SK-N-SH (cell line): Measurements from ENCODE around the gene SLC51A. TPM values are rescaled to one million over a fixed set of nuclear protein-coding genes. Genes with fewer than 3 reads are reported as not detected.

Experiments used
- CTCF ChIA-PET: fragments of 300-600, 350-600 bp; formaldehyde crosslinking; extraction: SDS; loops from one replicate; lab custom pipeline; 2021; lab: Yijun Ruan, JAX
- POLR2A ChIA-PET: fragments of 350-600 bp; sonication (Branson Sonifier 250); formaldehyde crosslinking; extraction: SDS; loops from one replicate; lab custom pipeline; 2020; ENCODE audit warnings: antibody characterized with exemption, inconsistent platforms; lab: Yijun Ruan, JAX
- DNase-seq: peaks from one replicate; pipeline ENCODE4 v3.0.0; 2012
- H2AFZ ChIP-seq: fragments of 200-600 bp; sonication (generic); 2 replicates; pipeline ENCODE4 v1.8.1; 2016; ENCODE audit warnings: antibody characterized with exemption, mild to moderate bottlenecking, low read depth
- H3F3A ChIP-seq: fragments of 200-600 bp; sonication (generic); replicated peaks from 2 replicates; pipeline ENCODE3; 2016; ENCODE audit warnings: antibody characterized with exemption, mild to moderate bottlenecking; ENCODE audit not compliant: insufficient read depth
- H3K27ac ChIP-seq, 2 experiments: fragments of 200-500 bp in 1 of 2; fragments of 200-600 bp in 1 of 2; sonication (Bioruptor generic) in 1 of 2; sonication (generic), shearing (Covaris generic) in 1 of 2; 2 replicates each; pipeline versions ENCODE4 v1.5.1 to v1.6.1; 2014 to 2016; ENCODE audit warnings: low read depth in 2 of 2, inconsistent platforms in 1 of 2, low read length in 1 of 2, mild to moderate bottlenecking in 1 of 2, mixed read lengths in 1 of 2
- H3K27me3 ChIP-seq: fragments of 200-600 bp; sonication (generic), shearing (Covaris generic); 2 replicates; pipeline ENCODE4 v1.6.1; 2016; ENCODE audit warnings: mixed run types; ENCODE audit not compliant: insufficient read depth
- H3K36me3 ChIP-seq, 2 experiments: fragments of 200-500 bp in 1 of 2; fragments of 200-600 bp in 1 of 2; sonication (Bioruptor generic) in 1 of 2; sonication (generic) in 1 of 2; replicated peaks in 1 of 2; 2 replicates each; pipeline versions ENCODE3 to v1.5.1; 2014 to 2016; ENCODE audit warnings: low read length in 1 of 2, mild to moderate bottlenecking in 1 of 2; ENCODE audit not compliant: insufficient read depth in 2 of 2, control insufficient read depth in 1 of 2
- H3K4me1 ChIP-seq, 2 experiments: fragments of 200-500 bp in 1 of 2; fragments of 200-600 bp in 1 of 2; sonication (Bioruptor generic) in 1 of 2; sonication (generic), shearing (Covaris generic) in 1 of 2; 2 replicates each; pipeline versions ENCODE4 v1.5.1 to v1.6.1; 2014 to 2016; ENCODE audit warnings: low read depth in 1 of 2, low read length in 1 of 2, mixed run types in 1 of 2; ENCODE audit not compliant: insufficient read depth in 2 of 2, control insufficient read depth in 1 of 2
- H3K4me2 ChIP-seq: fragments of 200-600 bp; sonication (generic), shearing (Covaris generic); 2 replicates; pipeline ENCODE4 v1.6.1; 2017; ENCODE audit warnings: mixed run types
- H3K4me3 ChIP-seq, 2 experiments: fragments of 200-500 bp in 1 of 2; fragments of 200-600 bp in 1 of 2; sonication (Bioruptor generic) in 1 of 2; sonication (generic), shearing (Covaris generic) in 1 of 2; 2 replicates each; pipeline versions ENCODE4 v1.5.1 to v1.8.1; 2014 to 2016; ENCODE audit warnings: low read depth in 2 of 2, inconsistent platforms in 1 of 2, low read length in 1 of 2, mild to moderate bottlenecking in 1 of 2, mixed read lengths in 1 of 2, moderate library complexity in 1 of 2
- H3K79me2 ChIP-seq: fragments of 200-600 bp; sonication (generic); 2 replicates; pipeline ENCODE4 v1.8.1; 2017; ENCODE audit warnings: mild to moderate bottlenecking; ENCODE audit not compliant: insufficient read depth
- H3K9ac ChIP-seq: fragments of 200-600 bp; sonication (generic); 2 replicates; pipeline ENCODE4 v1.6.1; 2017; ENCODE audit warnings: mixed run types
- H3K9me2 ChIP-seq: fragments of 200-600 bp; sonication (generic); 2 replicates; pipeline ENCODE4 v1.6.1; 2017; ENCODE audit warnings: mixed run types
- H3K9me3 ChIP-seq: fragments of 200-600 bp; sonication (generic); 2 replicates; pipeline ENCODE4 v1.6.1; 2017; ENCODE audit warnings: mixed run types, mild to moderate bottlenecking, moderate library complexity
- H4K20me1 ChIP-seq: fragments of 200-600 bp; sonication (generic); 2 replicates; pipeline ENCODE4 v1.6.1; 2017; ENCODE audit warnings: mild to moderate bottlenecking, mixed run types; ENCODE audit not compliant: insufficient read depth
- CHD2 ChIP-seq: fragments of 150-350 bp; IDR thresholded peaks from 2 replicates; pipeline ENCODE4 v1.6.1; 2018; ENCODE audit warnings: low read length; ENCODE audit not compliant: partially characterized antibody
- ELF1 ChIP-seq: IDR thresholded peaks from 2 replicates; pipeline ENCODE4 v1.4.0; 2012
- EZH2phosphoT487 ChIP-seq: fragments of 200-600 bp; sonication (generic); IDR thresholded peaks from 2 replicates; pipeline ENCODE4 v1.6.1; 2017; ENCODE audit warnings: low read depth, mixed run types, mild to moderate bottlenecking, antibody characterized with exemption, moderate library complexity, borderline replicate concordance
- FOXJ3 ChIP-seq: sonication (generic); formaldehyde crosslinking; IDR thresholded peaks from 2 replicates; pipeline ENCODE4 v1.5.1; 2020; ENCODE audit warnings: mild to moderate bottlenecking, missing genetic modification reagents
- GABPA ChIP-seq: IDR thresholded peaks from 2 replicates; pipeline ENCODE4 v1.4.0; 2012; ENCODE audit warnings: low read depth, mild to moderate bottlenecking
- GATA2 ChIP-seq: sonication (generic); formaldehyde crosslinking; IDR thresholded peaks from 2 replicates; pipeline ENCODE4 v1.5.0; 2020; ENCODE audit warnings: mild to moderate bottlenecking, missing genetic modification reagents
- NRF1 ChIP-seq: IDR thresholded peaks from 2 replicates; pipeline ENCODE4 v1.6.1; 2012; ENCODE audit warnings: low read depth, mild to moderate bottlenecking, low read length
- PBX3 ChIP-seq: IDR thresholded peaks from 2 replicates; pipeline ENCODE4; 2012
- RFX5 ChIP-seq: IDR thresholded peaks from 2 replicates; pipeline ENCODE4 v1.6.1; 2012; ENCODE audit warnings: mild to moderate bottlenecking, improper control_type of control experiment, low read length
- RXRA ChIP-seq: IDR thresholded peaks from 2 replicates; pipeline ENCODE4 v1.4.0; 2012; ENCODE audit warnings: low read depth, mild to moderate bottlenecking, borderline replicate concordance
- SIN3A ChIP-seq: IDR thresholded peaks from 2 replicates; pipeline ENCODE4 v1.6.1; 2012; ENCODE audit warnings: low read depth, mild to moderate bottlenecking, low read length, moderate library complexity, borderline replicate concordance
- TCF12 ChIP-seq: IDR thresholded peaks from 2 replicates; pipeline ENCODE4 v1.4.0; 2012
- YY1 ChIP-seq: IDR thresholded peaks from 2 replicates; pipeline ENCODE4 v1.4.0; 2012; ENCODE audit warnings: low read depth, mild to moderate bottlenecking
- ZBTB33 ChIP-seq: IDR thresholded peaks from 2 replicates; pipeline ENCODE4 v1.4.0; 2012; ENCODE audit warnings: low read depth, borderline replicate concordance
- WGBS: methylation state at CpG from one replicate; pipeline ENCODE4 v1.1.6; 2017; ENCODE audit warnings: low lambda C conversion rate; 5-methylcytosine and 5-hydroxymethylcytosine counted together
- polyA plus RNA-seq, 3 experiments: library from polyadenylated mRNA; depleted of rRNA; stranded (reverse); fragments of >200 nt; gene quantifications; 2 replicates each; pipeline ENCODE4 v1.2.3, GENCODE V29; 2012
- TF ChIP-seq, protein P1 (sequence below): fragments of 150-350 bp; IDR thresholded peaks from 2 replicates; pipeline ENCODE4 v1.6.1; 2017; ENCODE audit warnings: antibody characterized with exemption, low read length, low read depth, borderline replicate concordance

Gene SLC51A
- polyA plus RNA-seq, 1 of the 3 experiments (the other 2 are of a cell fraction), result not detected

DNA sequence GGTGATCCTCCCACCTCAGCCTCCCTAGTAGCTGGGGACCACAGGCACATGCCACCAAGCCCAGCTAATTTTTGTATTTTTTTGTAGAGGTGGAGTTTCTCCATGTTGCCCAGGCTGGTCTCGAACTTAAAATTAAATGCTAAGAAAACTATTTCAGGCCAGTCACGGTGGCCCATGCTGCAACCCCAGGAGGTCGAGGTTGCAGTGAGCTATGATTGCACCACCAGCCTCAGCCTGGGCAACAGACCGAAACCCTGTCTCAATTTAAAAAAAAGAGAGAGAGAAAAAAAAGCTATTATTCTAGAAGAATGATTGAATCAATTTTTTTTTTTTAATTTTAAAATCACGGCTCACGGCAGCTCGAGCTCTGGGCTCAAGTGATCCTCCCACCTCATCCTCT, 4.7 kb downstream of the SLC51A start:
- Histone ChIP-seq H3K9ac (no peak overlapping the region), H3K4me2 (no peak overlapping the region), H3K4me1 (peaks cover 0 to 17% of the 10 kb centered on the region in 2 experiments; a peak in 1 of 4 replicates), H3K9me3 (no peaks in the 10 kb centered on the region), H2AFZ (no peak overlapping the region)
- 92% methylated on average over 7 of the region's 7 CpGs for WGBS
- no peak for TF ChIP-seq FOXJ3 (CRISPR knock-in tag)
- TF ChIP-seq RFX5, result no peak
- no peak for TF ChIP-seq SIN3A
- no peak for TF ChIP-seq NRF1
- TF ChIP-seq GATA2 (CRISPR knock-in tag), result no peak
- TF ChIP-seq, all 33 proteins: peak for 0
- POLR2A ChIA-PET, result no interaction called here
- Histone ChIP-seq H3K36me3 (no peaks in the 10 kb centered on the region), H3K9me2 (no peaks in the 10 kb centered on the region), H3F3A (no peaks in the 10 kb centered on the region), H3K4me3 (no peak overlapping the region), H3K27me3 (no peaks in the 10 kb centered on the region), H3K27ac (no peak overlapping the region), H4K20me1 (no peaks in the 10 kb centered on the region), H3K79me2 (no peaks in the 10 kb centered on the region)
- CTCF ChIA-PET, result no interaction called here
- DNase-seq, result no peak

DNA sequence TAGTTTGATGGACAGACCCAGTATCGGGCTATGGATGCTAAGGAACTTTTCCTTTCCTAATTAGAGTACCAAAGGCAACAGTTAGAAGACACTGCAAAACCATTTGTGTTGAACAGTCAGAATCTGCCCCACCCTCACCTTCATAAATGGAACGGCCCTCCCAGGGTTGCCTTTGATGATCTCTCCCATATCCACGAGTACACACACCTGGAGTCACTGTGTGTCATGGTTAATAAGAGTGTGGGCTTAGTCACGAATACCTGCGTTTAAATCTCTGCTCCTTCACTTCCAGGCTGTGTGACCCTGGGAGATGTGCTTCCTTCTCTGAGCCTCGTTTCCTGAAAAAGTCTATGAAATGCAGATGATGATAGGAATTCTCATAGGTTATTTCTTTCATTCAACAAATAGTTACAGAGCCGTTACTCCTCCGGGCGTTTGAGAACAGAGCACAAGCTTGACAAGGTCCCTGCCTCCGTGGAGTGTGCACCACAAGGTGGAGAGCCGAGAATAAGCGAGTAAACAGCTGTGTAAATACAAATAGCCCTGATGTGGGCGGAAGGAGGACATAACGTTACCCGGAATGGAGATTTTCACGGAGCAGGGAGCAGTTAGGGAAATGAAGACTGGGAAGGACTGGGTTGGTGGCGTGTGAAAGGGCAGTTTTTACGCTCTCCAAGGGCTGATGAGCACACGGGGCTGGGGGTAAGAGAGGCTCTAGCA, 6.7 kb downstream of the SLC51A start:
- Histone ChIP-seq H3K4me1 (peaks cover 0 to 16% of the 10 kb centered on the region in 2 experiments; a peak in 1 of 4 replicates), H3K27me3 (no peaks in the 10 kb centered on the region), H4K20me1 (no peaks in the 10 kb centered on the region), H3K9me2 (no peaks in the 10 kb centered on the region), H3K9me3 (no peaks in the 10 kb centered on the region), H3K36me3 (no peaks in the 10 kb centered on the region), H3K4me3 (no peak overlapping the region), H3K27ac (no peak overlapping the region), H3K9ac (no peak overlapping the region), H3F3A (no peaks in the 10 kb centered on the region), H3K79me2 (no peaks in the 10 kb centered on the region), H3K4me2 (no peak overlapping the region), H2AFZ (no peak overlapping the region)
- DNase-seq, result no peak
- WGBS, result 82% methylated on average over 19 of the region's 19 CpGs
- TF ChIP-seq, protein P1, sequence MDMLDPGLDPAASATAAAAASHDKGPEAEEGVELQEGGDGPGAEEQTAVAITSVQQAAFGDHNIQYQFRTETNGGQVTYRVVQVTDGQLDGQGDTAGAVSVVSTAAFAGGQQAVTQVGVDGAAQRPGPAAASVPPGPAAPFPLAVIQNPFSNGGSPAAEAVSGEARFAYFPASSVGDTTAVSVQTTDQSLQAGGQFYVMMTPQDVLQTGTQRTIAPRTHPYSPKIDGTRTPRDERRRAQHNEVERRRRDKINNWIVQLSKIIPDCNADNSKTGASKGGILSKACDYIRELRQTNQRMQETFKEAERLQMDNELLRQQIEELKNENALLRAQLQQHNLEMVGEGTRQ, result no peak
- no peak for TF ChIP-seq YY1
- no peak for TF ChIP-seq FOXJ3 (CRISPR knock-in tag)
- TF ChIP-seq RFX5, result no peak
- TF ChIP-seq PBX3, result no peak
- TF ChIP-seq GABPA, result no peak
- TF ChIP-seq ZBTB33, result no peak
- TF ChIP-seq CHD2, result no peak
- no peak for TF ChIP-seq ELF1
- no peak for TF ChIP-seq TCF12
- TF ChIP-seq RXRA, result no peak
- TF ChIP-seq EZH2phosphoT487, result no peak
- POLR2A ChIA-PET, result no interaction called here
- CTCF ChIA-PET, result interaction anchor here (0.8 kb wide), 1 partner anchor 31 kb away, joined by 3 read pairs; no protein-coding TSS in a partner anchor
